Mucosa of gallbladder (tissue), 1 donor: Measurements from ENCODE around the gene CC2D1B. TPM values are rescaled to one million over a fixed set of nuclear protein-coding genes. Genes with fewer than 3 reads are reported as not detected.

ENCODE experiments used
- DNase-seq: peaks from one replicate; pipeline ENCODE4 v3.0.0-alpha.2; 2020; ENCODE audit warnings: low spot score
- total RNA-seq: library from RNA; stranded (reverse); gene quantifications from one replicate; pipeline ENCODE4 v1.2.1, GENCODE V29; 2021
- donor health status: DM: no; HTN: no; CAD: no.

CC2D1B gene
- total RNA-seq, 1 donor from 2014 or later, result 47.8 TPM

- DNase-seq, result no peak
These were observed 6.1 kb downstream of the CC2D1B start for GRCh38 chr1:52359676-52360594.

DNA sequence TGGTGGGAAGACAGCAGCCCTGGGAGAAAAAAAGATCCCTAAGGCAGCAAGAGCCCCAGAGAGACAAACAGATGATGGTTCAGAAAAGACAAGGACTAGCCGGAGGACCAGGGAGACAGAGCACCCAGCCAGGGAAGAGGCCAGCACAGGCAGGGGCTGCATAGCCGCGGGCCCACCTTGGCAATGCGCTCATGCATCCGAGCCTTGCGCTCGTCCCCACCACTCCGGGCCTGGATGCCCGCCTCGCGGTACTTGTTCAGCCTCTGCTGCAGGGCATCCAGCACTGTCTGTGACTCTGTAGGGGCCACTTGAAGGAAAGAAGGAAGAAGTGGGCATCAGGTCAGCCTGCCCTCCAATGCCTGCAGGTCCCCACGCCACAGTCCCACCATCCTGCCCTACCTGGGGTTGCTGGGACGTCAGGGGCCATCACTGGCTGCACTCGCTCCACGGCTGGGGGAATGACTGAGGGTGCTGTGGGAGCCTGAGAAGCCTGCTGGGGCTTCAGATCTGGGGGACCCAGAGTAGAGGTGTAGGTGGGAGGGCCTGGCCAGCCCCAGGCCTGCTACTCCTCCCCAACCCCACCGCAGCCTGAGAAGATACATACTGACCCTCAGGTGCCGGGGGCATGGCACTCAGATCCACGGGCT lies 7.0 kb downstream of the CC2D1B start:
- DNase-seq, result no peak

DNA sequence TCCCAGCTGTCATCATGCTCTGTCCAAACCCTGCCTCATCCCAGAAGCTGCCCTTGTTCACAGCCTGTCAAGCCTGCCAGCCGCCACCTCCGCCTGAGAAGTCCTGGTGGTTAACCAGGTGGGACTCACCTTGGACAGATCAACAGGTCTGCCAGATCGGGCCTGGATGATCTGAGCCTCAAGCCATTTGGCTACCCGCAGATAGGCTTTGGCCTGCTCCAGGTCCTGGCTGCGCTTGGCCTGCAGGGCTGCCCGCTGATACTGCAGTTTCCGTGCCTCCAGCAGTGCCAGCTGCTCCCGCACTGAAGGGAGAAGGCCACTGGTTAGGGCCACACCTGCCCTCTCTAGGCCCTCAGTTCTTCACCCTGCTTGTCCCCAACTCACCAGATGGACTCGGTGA lies 8.6 kb downstream of the CC2D1B start:
- no peak for DNase-seq

- no peak for DNase-seq
These were observed 9.1 kb downstream of the CC2D1B start for GRCh38 chr1:52356818-52357355.

DNA sequence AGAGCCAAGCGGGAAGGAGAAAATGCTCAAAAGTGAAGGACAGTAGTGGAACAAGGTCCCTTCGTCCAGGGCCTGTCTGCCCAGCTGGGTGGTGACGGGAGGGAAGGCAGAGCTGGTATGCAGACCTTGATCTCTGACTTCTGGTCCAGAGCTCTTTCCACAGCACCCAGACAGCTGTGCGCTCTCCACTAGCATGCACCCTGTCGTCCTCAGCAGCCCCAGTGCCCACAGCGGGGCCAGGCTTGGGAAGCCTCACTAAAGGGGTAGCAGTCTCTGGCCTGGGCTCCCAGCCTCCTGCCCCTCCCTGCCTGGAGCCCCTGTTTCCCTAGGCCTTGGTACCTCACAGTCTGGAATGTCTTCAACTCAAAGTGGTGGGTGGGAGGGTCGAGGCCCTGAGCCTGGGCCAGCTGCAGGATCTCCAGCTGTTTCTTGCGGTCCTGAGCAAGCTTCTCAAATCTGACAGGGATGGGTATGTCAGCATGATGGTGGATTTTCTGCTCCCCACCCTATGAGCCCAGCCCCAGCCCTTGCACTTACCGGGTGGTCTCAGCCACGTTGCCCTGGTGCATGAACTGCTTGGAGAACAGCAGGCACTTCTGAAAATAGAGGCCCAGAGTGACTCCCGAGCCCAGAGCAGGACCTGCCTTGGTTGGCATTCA lies 10.0 kb downstream of the CC2D1B start:
- no peak for DNase-seq

DNA sequence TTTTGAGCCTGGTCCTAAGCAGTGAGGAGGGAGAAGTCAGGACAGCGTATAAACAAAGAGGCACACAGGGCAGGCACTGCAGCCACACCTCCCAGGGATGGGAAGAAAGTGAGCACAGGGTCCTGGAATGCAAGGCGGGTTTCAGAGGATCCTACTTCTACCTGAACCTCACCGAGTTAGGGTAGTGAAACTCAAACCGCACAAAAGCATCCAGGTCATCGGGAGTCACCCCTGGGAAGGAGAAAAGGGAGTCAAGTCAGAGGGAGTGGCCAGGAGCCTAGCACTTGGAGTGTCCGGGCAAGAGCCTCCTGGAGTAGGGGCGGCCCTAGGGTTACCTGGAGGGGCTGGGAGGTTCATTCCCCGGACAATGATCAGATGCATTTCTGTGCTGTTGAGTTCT lies 10.6 kb downstream of the CC2D1B start:
- DNase-seq, result no peak

DNA sequence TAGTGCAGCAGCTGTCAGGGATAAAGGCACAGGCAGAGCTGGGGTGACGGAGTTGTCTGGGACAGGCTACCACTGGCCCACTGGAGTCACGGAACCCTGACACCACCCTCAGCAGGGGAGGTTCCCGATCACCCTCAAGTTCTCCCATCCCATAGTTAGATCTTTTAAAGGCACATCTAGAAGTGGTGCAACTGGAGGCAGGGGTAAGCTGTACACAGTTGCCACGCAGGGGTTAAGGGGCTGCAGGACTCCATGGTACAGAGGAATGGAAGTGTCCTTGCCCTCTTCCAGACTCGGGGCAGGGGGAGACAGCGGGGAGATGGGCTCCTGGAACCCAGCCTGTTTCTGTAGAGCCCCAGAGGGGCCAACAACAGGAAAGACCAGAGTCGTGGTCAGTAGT lies 13.3 kb downstream of the CC2D1B start:
- no peak for DNase-seq

GRCh38 chr1:52348704-52349300 lies 17.2 kb downstream of the CC2D1B start:
- no peak for DNase-seq

DNA sequence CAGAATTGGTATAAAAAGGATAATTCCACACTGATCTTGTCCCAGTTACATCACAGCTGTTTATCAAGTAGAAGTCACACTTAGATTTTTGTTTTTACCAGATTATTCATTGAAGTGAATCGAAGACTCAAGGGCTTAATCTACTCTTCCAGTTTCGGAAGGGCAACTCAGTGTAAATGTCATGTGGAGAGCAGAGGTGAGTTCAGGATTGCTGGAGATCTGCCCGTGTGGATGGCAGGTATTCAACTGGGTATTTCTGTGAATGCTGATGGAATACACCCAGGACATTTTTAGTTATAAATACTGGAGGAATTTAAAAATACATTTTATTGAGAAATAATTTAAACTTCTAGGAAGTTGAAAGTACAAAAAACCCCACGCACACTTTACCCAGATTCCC lies 19.4 kb downstream of the CC2D1B start:
- DNase-seq, result no peak

DNA sequence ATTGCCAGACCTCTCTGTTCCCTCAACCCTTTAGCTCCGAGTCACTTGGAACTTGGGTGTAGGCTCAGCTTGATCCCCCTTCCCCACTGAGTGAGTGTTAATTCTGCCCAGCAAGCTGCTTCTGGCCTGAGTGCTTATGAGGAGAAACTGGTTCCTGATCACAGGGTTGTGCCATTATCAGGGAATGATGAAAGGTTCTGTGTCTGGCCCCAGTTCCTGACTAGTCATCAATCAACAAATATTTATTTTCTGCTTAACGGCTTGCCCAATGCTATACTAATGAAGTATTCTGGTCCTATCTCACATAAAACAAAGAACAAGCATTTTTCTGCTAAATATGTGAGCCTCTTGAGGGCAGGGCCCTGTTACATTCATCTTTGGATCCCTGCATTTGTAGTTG lies 20.8 kb downstream of the CC2D1B start:
- no peak for DNase-seq

DNA sequence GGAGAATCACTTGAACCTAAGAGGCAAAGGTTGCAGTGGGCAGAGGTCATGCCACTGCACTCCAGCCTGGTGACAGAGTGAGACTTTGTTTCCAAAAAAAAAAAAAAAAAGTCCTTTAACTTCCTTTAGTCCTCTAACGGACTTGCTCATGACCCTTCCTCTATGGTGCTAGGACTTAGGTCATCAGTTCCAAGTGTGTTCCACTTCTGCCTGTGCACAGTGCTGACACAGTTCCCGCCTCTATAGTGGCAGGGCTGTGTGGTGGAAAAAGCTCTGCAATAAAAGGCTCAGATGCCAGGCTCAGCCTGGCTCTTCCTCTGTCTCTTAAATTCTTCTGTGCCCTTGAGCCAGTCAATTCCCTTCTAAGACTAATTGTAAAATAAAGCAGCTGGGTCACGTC lies 22.0 kb downstream of the CC2D1B start:
- no peak for DNase-seq

GRCh38 chr1:52341655-52342260 lies 24.2 kb downstream of the CC2D1B start:
- DNase-seq, result no peak

DNA sequence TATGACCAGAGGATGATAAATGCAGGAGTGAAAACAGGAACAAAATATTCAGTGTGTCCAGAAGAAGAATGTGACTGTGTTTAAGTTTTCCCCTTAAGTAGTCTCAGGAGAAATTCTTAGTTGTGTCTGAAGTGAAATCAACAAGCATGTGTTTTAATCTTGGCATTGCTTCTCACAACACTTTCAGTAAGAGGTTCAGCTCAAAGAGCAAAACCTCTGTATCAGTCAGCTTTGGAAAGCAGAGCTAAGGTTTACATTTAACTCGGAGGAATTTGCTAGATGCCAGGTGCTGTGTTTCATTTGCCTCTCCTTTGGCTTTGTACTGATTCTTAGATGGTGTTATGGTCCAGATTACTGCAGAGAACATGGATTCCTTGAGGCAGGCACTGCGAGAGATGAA lies 28.6 kb downstream of the CC2D1B start:
- DNase-seq, result no peak

DNA sequence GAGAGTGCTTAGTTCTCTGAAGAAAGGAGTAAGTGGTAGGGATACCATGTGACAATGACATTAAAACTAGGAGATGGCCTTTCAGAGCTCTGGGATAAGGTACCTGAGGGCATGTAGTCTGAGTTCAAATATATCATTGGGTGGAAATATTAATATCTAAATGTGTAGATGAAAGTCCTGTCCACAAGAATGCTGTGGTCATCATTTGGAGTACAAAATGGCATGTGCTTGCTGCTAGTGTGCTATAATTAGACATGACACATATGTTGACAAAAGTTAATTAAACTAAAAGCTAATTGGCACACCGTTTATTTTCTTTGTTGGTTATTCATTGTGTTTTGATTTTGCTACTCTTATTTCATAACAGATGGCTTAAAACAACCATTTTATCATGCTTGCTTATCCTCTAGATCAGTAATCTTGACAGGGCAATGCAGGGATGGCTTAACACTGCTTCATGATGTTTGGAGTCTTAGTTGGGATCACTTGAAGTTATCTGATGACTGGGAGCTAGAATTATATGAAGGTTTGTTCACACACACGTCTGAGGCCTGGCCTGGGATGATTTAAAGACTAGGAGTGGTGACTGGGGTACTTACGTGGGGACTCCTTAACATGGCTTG lies 31.0 kb downstream of the CC2D1B start:
- no peak for DNase-seq

- no peak for DNase-seq
These were observed 33.6 kb downstream of the CC2D1B start for GRCh38 chr1:52332411-52332810.

DNA sequence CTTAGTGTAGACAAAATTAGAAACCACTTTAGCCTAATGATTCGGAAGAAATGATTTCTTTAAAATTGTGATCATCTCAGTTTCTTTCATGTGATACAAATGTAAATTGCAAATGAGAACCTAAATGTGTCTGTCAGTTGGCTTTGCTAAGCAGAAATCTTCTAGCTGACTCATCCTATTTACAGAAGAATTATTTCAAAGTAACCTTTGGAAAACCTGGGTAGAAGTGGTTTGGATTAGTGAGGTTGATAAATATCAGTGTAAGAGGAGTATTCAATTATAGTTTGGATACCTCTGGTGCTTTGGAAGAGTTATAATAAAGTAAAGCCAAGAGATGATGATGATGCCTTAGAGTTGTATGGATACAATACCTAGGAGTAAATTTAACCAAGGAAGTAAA lies 37.4 kb downstream of the CC2D1B start:
- DNase-seq, result no peak

GRCh38 chr1:52325786-52326185 lies 40.2 kb downstream of the CC2D1B start:
- DNase-seq, result no peak

GRCh38 chr1:52323731-52324130 lies 42.3 kb downstream of the CC2D1B start:
- no peak for DNase-seq

DNA sequence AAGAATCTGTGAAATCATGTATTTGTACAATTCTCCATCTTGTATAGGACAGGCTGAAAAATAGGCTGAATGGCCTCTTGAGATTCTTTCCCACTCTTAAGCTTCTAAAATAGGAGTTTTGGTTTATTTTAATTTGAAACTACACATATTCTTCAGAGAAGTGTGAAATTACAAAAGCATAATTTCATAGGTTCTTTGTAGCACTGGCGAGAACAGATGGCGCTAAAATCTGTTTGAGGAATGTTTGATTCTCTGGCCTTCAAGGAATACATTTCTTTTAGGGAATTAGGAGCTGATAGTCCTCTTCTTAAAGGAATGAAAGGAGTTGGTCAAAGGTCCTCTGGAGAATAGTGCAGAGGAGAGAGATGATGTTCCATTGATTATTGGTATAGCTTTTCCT lies 44.9 kb downstream of the CC2D1B start:
- DNase-seq, result no peak

DNA sequence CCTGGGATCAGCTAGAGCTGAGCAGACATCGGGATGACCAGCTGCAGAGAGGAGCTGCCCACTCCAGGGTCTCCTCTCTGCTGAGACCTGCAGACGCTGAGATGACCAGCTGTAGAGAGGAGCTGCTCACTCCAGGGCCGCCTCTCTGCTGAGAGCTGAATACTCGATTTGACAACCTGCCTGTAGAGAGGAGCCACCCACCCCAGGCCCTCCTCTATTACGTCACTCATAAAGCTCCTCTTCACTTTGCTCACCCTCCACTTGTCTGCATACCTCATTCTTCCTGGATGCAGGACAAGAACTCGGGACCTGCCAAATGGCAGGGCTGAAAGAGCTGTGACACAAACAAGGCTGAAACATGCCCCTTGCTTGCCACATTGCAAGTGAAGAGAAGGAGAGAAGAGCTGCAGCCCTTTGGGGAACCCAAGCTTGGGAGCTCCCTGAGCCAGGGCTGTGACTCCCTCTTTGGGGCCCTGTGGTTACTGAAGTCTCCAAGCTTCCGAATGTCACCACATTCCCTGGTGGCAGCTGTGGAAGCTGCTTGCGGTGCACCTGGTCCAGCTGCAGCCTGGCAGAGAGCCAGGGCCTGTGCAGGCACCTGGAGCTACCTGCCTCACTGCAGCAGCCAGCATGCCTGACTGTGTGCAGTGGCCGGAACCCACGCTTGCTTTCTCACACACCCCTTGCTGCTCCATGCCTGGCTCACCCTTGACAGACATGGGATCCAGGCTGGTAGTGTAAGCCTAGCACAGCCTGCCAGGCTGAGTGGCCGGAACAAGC lies 59.6 kb downstream of the CC2D1B start:
- no peak for DNase-seq
